HG02884 (cell line): ENCODE data around the gene COL18A1.

Experiments
- ATAC-seq: cut with Tn5 transposase; IDR thresholded peaks from one replicate; pipeline ENCODE4 v1.9.1; 2021; ENCODE audit warnings: mild to moderate bottlenecking, moderate library complexity; ENCODE audit not compliant: unreplicated experiment

COL18A1 gene

GRCh38 chr21:45464309-45464708 lies 59.3 kb downstream of the COL18A1 start:
- no peak for ATAC-seq

GRCh38 chr21:45465105-45465504 lies 60.1 kb downstream of the COL18A1 start:
- ATAC-seq = no peak

GRCh38 chr21:45465611-45466329 lies 60.8 kb downstream of the COL18A1 start:
- ATAC-seq = no peak

GRCh38 chr21:45466330-45467220 lies 61.6 kb downstream of the COL18A1 start:
- no peak for ATAC-seq

- no peak for ATAC-seq
Observed at GRCh38 chr21:45467221-45467779, 62.3 kb downstream of the COL18A1 start.

- ATAC-seq = no peak
Observed at GRCh38 chr21:45468051-45468970, 63.3 kb downstream of the COL18A1 start.

- no peak for ATAC-seq
Observed at GRCh38 chr21:45468971-45469272, 64.0 kb downstream of the COL18A1 start.

- no peak for ATAC-seq
Observed at GRCh38 chr21:45469273-45470086, 64.5 kb downstream of the COL18A1 start.

- no peak for ATAC-seq
Observed at GRCh38 chr21:45470087-45470515, 65.1 kb downstream of the COL18A1 start.

- ATAC-seq = no peak
Observed at GRCh38 chr21:45470773-45471524, 66.0 kb downstream of the COL18A1 start.

GRCh38 chr21:45471525-45472221 lies 66.7 kb downstream of the COL18A1 start:
- no peak for ATAC-seq

- ATAC-seq = no peak
Observed at GRCh38 chr21:45472445-45473365, 67.7 kb downstream of the COL18A1 start.

- ATAC-seq = no peak
Observed at GRCh38 chr21:45473496-45474322, 68.7 kb downstream of the COL18A1 start.

GRCh38 chr21:45474323-45474950 lies 69.5 kb downstream of the COL18A1 start:
- ATAC-seq = no peak

GRCh38 chr21:45475004-45475685 lies 70.2 kb downstream of the COL18A1 start:
- no peak for ATAC-seq
